Endodermal cell (in vitro differentiated cells): ENCODE measurements around the gene PRELID3B. TPM values are rescaled to one million over a fixed set of nuclear protein-coding genes. Genes with fewer than 3 reads are reported as not detected.
A peak's percentile ranks its signal among the peaks of the same experiment; 100 is the strongest.

Experiments used
- DNase-seq: peaks from one replicate; pipeline ENCODE4 v3.0.0-alpha.2; 2017
- H3K27ac ChIP-seq: 2 replicates; pipeline ENCODE4 v1.5.1; 2013; ENCODE audit warnings: mild to moderate bottlenecking, low read depth, low read length, moderate library complexity
- H3K27me3 ChIP-seq: 2 replicates; pipeline ENCODE4 v1.6.1; 2013; ENCODE audit warnings: mild to moderate bottlenecking, low read length, moderate library complexity; ENCODE audit not compliant: insufficient read depth, control insufficient read depth, poor library complexity, severe bottlenecking
- H3K36me3 ChIP-seq: 2 replicates; pipeline ENCODE4 v1.7.0; 2013; ENCODE audit warnings: mild to moderate bottlenecking, low read length, moderate library complexity; ENCODE audit not compliant: control insufficient read depth, insufficient read depth
- H3K4me1 ChIP-seq: one replicate; pipeline ENCODE4 v1.7.0; 2013; ENCODE audit warnings: low read length; ENCODE audit not compliant: control insufficient read depth, insufficient read depth
- H3K4me3 ChIP-seq: 2 replicates; pipeline ENCODE4 v1.5.1; 2013; ENCODE audit warnings: mild to moderate bottlenecking, low read length, moderate library complexity
- H3K9ac ChIP-seq: 2 replicates; pipeline ENCODE4 v1.6.1; 2013; ENCODE audit warnings: mild to moderate bottlenecking, low read length, moderate library complexity; ENCODE audit not compliant: poor library complexity, severe bottlenecking; ENCODE audit errors: extremely low read depth
- H3K9me3 ChIP-seq: 2 replicates; pipeline ENCODE4 v1.6.1; 2013; ENCODE audit warnings: mild to moderate bottlenecking, low read length, moderate library complexity; ENCODE audit not compliant: control insufficient read depth
- H3K27ac Mint-ChIP-seq: 2 replicates; pipeline ENCODE4 v1.8.0; 2020; ENCODE audit warnings: mixed read lengths
- H3K27me3 Mint-ChIP-seq: 2 replicates; pipeline ENCODE4 v1.8.0; 2021; ENCODE audit warnings: mild to moderate bottlenecking, mixed read lengths; ENCODE audit not compliant: insufficient read depth
- H3K36me3 Mint-ChIP-seq: 2 replicates; pipeline ENCODE4 v1.8.0; 2020; ENCODE audit warnings: low read depth, mixed read lengths
- H3K4me1 Mint-ChIP-seq: 2 replicates; pipeline ENCODE4 v1.8.0; 2020; ENCODE audit warnings: mixed read lengths
- H3K4me3 Mint-ChIP-seq: 2 replicates; pipeline ENCODE4 v1.8.0; 2020; ENCODE audit warnings: mild to moderate bottlenecking, moderate library complexity, mixed read lengths
- H3K9me3 Mint-ChIP-seq: 2 replicates; pipeline ENCODE4 v1.8.0; 2020; ENCODE audit warnings: mild to moderate bottlenecking, mixed read lengths
- CTCF ChIP-seq: fragments of 200-600 bp; sonication (generic); conservative IDR thresholded peaks from 2 replicates; pipeline ENCODE4 v1.5.0; 2021; ENCODE audit warnings: antibody characterized with exemption, mild to moderate bottlenecking
- WGBS, 2 experiments: methylation state at CpG; one replicate each; pipeline versions ENCODE4 v1.1.5 to v1.1.7; 2013; ENCODE audit warnings: missing lambda C conversion rate in 2 of 2, mixed read lengths in 1 of 2; ENCODE audit not compliant: insufficient coverage in 1 of 2, insufficient read length in 1 of 2; 5-methylcytosine and 5-hydroxymethylcytosine counted together
- total RNA-seq, 2 donors: library from RNA; stranded (reverse); fragmentation: NEBNext Ultra II Directional in 1 of 2; extraction: Animal tissue kit (Norgen Biotek cat#: 25700) in 1 of 2; gene quantifications; 2 replicates in 1 of 2; 3 replicates in 1 of 2; pipeline ENCODE4 v1.2.1, GENCODE V29; 2021

Gene PRELID3B
- total RNA-seq, 2 donors from 2014 or later = 48.6 to 50.8 TPM

GRCh38 chr20:58989196-58989595, 53.4 kb downstream of the PRELID3B start:
- Histone ChIP-seq H3K36me3 (peaks cover 88% of the 10 kb centered on the region), H3K27ac (no peak overlapping the region), H3K27me3 (no peaks in the 10 kb centered on the region), H3K4me1 (no peaks in the 10 kb centered on the region), H3K9me3 (no peaks in the 10 kb centered on the region), H3K9ac (no peak overlapping the region), H3K4me3 (no peak overlapping the region)
- Mint-ChIP-seq H3K27me3 (no peaks in the 10 kb centered on the region), H3K27ac (no peak overlapping the region), H3K36me3 (peaks cover 78% of the 10 kb centered on the region), H3K9me3 (no peaks in the 10 kb centered on the region), H3K4me3 (no peak overlapping the region), H3K4me1 (peaks cover 10% of the 10 kb centered on the region)
- TF ChIP-seq CTCF = no peak
- DNase-seq = peak; percentile 5
- WGBS, 2 experiments = 96 to 98% methylated on average over 6 to 10 of the region's 10 CpGs

GRCh38 chr20:58988565-58988882, 54.1 kb downstream of the PRELID3B start:
- H3K9me3 ChIP-seq = no peaks in the 10 kb centered on the region
- H3K27ac Mint-ChIP-seq = no peak overlapping the region
- no peaks in the 10 kb centered on the region for H3K27me3 Mint-ChIP-seq
- WGBS, 2 experiments = 90 to 96% methylated on average over 5 to 6 of the region's 6 CpGs
- DNase-seq = peak; percentile 10
- H3K27ac ChIP-seq = no peak overlapping the region
- H3K36me3 Mint-ChIP-seq = peaks cover 72% of the 10 kb centered on the region
- H3K4me3 Mint-ChIP-seq = no peak overlapping the region
- H3K9me3 Mint-ChIP-seq = no peaks in the 10 kb centered on the region
- H3K4me3 ChIP-seq = no peak overlapping the region
- H3K27me3 ChIP-seq = no peaks in the 10 kb centered on the region
- H3K36me3 ChIP-seq = peaks cover 81% of the 10 kb centered on the region
- no peaks in the 10 kb centered on the region for H3K4me1 ChIP-seq
- no peak overlapping the region for H3K9ac ChIP-seq
- TF ChIP-seq CTCF = no peak
- peaks cover 15% of the 10 kb centered on the region for H3K4me1 Mint-ChIP-seq

GRCh38 chr20:58987790-58988564, 54.6 kb downstream of the PRELID3B start:
- Histone ChIP-seq H3K4me1 (no peaks in the 10 kb centered on the region), H3K27ac (no peak overlapping the region), H3K9ac (no peak overlapping the region), H3K36me3 (peaks cover 76% of the 10 kb centered on the region), H3K27me3 (no peaks in the 10 kb centered on the region), H3K4me3 (no peak overlapping the region), H3K9me3 (no peaks in the 10 kb centered on the region)
- Mint-ChIP-seq H3K27me3 (no peaks in the 10 kb centered on the region), H3K4me3 (no peak overlapping the region), H3K4me1 (peaks cover 15% of the 10 kb centered on the region), H3K9me3 (no peaks in the 10 kb centered on the region), H3K36me3 (peaks cover 66% of the 10 kb centered on the region), H3K27ac (peak overlapping the region; percentile 20)
- no peak for TF ChIP-seq CTCF
- peak; percentile 12 for DNase-seq
- 90 to 92% methylated on average over 8 to 9 of the region's 9 CpGs for WGBS, 2 experiments
